Hematopoietic multipotent progenitor cell treated with erythropoietin and hydrocortisone succinate and interleukin-3 and kit ligand, for 4 days (in vitro differentiated cells): ENCODE measurements around the gene SLC41A3.
"Not testable (repeated sequence)": the region's sequence is repeated elsewhere in the genome, so short reads cannot be mapped to it uniquely, and the experiment has no call there.

Experiments used
- DNase-seq: peaks from one replicate; pipeline ENCODE4 v3.0.0-alpha.2; 2015

SLC41A3 gene

DNA sequence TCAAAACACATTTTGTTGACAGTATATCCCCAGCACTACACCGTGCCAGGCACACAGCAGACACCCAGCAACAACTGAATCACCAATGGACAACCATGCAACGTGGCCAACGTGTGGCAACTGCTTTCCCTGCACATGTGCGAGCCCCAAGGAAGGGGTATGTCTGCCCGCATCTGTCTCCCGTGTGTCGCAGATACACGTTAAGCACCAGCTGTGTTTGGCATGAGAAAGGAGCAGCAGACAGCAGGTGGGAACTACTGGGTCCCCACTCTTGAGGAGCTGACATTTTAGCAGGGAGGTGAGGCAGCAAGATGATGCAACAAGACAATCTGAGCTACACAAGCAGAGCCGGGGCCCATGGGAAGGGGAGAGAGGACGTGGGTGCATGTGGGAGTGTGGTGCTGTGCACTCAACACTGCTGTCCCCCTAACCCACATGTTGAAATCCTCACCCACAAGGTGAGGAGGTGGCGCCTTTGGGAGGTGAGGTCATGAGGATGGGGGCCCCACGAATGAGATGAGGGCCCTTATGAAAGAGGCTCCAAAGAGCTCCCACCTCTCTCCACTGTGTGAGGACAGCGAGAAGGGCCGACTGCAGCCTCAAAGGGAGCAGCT, 58.7 kb downstream of the SLC41A3 start:
- DNase-seq, result no peak

DNA sequence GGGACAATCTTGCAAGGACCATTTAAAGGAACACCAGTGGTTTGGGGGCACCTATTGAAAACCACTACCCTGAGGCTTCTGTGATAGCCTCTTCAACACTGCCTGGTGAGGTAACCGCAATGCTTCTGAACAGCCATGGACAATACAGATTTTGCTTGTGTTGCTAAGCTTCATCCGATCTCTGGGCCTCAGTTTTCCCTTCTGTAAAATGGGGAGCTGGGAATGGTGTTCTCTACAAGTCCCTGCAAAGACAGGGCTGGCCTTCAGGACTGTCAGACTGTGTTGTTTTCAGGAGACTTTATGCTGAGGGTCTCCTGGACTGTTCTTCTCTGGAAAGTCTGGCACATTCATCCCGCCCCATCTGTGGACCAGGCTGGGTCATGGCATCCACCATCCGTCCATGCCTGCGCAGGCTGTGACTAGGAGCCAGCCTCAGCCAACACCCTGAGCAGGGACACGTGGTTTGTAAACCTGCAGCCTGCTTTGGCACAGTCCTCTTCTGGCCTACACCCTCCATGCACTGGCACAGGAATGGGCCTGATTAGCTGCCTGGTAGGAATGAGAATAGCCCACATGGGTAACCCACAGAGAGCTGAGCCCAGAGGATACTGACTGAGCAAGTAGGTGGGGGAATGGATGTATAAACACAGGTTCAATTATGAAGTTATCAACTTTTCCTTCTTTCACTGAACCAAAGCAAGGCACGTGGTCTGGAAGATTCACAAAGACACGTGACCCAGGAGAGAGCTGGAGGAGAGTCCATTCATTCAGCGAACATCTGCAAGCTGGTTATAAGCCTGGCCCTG, 59.7 kb downstream of the SLC41A3 start:
- no peak for DNase-seq

DNA sequence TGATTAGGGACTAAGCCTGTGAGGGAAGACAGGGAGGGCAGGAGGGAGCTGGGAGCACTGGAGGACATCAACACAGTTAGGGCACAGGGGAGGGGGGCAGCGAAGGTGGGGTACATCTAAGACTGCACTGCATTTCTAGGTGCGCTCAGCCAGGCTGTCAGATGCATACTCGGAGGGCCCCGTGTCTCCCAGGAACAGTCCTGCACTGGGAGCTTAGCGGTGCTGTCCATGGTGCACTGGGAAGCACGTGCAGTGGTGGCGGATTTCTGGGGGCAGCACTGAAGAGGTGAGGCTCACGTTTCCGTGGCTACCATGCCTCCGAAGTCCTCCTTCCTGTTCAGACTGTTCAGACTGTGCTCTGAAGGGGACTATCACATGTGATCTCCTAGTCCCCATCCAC, 60.5 kb downstream of the SLC41A3 start:
- no peak for DNase-seq

DNA sequence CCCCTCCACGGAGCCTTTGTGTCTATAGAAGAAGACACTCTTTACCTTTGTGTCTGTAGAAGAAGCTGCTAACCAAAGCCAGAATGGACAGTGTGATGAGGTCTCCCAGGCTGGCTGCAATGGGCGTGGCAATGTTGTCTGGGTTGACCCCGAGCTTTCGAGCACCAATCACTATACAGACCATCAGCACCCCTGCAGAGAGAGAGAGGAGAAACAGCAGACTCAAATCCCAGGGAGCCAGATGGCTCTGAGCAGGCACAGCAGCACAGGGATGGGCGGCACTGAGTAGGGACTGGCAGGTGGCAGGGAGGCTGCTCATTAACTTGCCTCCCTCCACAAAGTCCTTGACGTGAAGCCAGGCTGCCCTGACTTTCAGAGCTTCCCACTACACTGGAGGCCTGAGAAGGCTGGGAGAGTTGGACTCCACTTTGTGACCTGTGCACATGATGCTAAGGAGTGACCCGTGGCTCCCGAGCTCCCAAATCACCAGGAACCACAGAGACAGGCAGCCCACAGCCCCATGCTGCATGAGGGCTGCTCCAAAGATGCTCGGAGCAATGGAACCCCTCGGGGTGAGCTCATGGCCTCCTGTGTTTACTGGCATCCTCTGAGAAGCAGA, 61.1 kb downstream of the SLC41A3 start:
- DNase-seq, result no peak

DNA sequence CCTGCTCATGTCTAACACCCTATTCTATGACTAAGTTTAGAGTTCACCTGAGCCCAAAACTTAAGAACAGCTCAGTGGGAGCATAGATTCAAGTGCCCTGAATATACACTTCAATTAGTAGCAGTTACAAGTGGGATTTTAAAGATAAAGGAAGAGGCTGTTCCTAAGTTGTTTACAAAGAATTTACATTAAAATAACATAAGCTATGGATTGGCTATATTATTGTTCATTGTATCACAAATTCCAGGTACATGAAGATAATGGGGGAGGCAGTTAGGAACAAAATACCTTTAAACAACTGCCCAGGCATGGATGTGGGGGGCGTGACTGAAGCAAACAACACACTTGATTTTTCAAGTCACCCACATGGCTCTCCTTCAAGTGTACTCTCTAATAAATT, 62.2 kb downstream of the SLC41A3 start:
- DNase-seq, result no peak

DNA sequence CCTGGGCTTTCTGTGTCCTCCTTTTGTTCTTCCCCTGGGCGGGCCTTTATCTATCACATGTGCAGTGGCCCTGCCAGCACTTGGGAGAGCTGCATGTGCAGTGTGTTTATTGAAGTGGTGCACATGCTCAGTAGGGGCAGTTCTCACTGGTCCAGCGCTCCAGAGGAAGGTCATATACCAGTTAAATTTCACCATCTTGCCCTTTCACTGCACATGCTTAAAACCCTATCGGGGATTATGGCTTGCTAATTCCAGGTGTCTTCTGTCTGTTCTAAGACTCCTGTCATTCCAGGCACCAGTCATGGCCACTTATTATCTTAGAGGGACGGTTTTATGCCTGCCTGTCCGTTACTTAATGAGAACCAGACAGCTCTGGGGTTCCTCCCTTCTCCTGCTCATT, 62.7 kb downstream of the SLC41A3 start:
- no peak for DNase-seq

DNA sequence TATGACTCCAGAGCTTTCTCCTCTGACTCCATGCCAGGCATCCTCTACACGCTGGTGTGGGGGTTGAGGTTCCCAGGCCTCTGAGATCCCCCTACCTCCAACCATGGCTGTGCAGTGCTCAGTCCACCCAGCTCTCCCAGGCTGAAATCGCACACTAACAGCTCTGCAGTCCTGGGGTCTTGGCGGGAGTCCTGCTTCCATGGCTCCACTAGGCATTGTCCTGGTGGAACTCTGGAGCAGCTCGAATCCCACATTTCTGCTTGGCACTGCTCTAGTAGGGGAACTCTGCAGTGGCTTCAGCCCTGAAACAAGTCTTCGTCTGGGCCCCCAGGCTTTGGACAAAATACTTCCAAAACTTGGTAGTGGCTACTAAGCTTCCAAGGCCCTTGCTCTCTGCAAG, 64.2 kb downstream of the SLC41A3 start:
- DNase-seq, result no peak

DNA sequence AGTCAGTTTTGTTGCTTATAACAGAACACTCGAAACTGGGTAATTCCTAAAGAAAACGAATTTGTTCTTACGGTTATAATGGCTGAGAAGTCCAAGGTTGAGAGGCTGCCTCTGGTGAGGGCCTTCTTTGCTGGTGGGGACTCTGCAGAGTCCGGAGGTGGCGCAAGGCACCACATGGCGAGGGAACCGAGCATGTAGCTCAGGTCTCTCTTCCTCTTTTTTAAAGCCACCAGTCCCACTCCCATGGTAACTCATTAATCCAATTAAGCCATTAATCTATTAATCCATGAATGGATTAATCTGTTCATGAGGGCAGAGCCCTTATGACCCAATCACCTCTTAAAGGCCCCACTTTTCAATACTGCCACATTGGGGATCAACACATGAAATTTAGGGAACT, 64.9 kb downstream of the SLC41A3 start:
- DNase-seq, result no peak

DNA sequence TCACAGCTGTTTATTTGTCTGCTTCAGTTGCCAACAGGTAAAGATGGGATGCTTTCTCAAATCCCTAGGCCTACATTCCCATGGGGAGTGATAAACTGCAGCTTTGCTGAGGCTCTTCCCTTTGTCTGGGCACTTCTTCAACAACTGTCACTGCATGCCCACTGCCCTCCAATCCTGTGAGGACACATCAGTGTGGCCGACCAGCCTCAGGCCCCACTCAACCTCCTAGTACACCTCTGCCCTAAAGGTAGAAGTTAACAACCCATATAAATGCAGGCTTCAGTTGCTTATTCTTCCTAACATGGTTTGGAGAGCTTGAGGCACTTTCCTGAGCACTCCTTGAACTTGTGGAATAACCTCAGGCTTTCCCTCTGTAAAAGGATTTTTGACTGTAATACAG, 65.4 kb downstream of the SLC41A3 start:
- no peak for DNase-seq

DNA sequence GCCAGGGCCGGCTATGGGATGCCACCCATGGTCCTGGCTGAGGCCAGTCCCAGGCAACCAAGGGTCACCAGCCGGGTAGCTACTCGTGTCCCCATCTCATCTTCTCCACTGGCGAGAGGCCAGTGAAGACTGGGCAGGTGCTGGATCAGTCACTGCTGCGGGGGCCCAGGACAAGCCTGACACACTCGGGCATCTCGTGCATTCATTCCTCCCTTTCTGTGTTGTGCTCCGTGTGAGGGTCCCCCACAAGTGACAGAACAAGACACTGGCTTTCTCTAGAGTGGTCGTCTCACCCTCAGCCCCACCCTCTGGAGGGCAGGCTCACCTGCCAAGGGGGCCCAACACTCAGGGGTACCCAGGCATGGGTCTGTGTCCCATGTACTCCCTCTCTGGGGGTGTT, 66.6 kb downstream of the SLC41A3 start:
- DNase-seq, result no peak

DNA sequence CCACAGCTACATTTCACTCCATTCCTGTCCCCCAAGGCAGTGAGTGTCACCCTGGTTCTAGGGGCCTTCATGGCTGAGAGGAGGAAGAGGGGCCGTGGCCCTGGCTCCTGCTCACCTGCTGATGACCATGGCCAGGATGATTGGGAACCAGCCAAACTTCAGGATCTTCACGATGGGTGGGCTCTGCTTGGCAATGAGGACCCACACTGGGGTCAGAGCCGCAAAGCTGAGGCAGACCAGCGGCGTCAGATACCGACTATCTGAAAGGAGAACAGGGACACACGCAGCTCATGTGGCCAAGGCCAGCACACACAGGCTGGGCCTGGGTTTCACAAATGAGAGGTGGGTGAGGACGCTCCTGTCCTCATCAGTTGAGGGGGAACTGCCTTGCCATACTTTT, 67.3 kb downstream of the SLC41A3 start:
- no peak for DNase-seq

DNA sequence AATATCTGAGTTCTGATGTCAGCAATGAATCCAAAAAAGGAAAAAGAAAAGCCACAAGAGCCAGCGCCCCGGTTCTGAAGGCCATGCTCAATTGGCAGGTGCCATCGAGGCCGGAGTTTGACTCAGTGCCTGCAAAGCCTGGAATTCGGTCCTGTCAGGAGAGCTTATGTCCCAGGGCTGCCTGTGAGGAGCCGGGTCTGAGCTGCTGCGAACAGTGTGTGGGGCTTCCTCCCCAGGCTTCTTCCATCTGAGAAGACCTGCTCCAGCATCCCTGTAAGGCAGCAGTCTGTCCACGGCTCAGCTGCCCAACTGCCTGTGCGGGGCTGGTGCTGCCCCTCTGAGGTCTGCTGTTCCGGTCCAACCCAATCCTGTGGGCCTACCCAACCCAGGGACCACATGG, 68.8 kb downstream of the SLC41A3 start:
- DNase-seq, result no peak

DNA sequence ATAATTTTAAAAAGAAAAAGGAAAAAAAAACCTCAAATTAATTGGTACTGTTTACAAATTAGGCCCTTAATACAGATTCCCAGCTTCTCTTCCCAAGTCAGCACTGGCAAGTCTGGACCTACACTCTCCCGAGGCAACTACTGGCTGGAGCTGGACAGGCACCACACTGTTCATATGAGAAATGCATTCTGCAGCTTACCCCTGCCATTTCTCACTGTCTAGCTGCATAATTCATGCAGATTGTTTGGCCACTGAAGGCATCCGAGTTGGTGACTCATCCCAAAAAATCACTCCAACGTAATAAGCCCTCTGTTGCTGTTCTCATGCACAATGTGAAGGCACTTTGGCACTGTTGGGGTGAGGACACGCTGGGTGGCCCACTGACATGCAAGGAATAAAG, 69.7 kb downstream of the SLC41A3 start:
- DNase-seq, result no peak

DNA sequence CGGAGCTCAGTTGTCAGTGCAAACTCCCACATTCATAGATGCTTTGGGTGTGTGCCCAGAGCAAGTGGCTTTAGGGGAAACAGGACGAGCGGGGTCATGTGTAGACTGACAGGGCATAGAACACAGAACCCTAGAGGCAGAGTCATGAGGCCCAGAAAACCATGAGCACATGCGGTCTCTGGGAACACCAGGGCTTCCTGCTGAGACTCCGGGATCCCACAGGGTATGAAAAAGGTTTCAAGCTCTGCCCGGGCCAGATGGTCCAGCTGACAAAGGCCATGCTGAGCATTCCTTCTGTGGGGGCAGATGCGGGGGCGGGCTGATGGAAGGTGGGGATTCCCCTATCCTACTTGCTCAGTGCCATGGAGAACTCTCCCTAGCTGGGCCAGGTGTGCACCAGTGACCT, 70.2 kb downstream of the SLC41A3 start:
- DNase-seq, result no peak

DNA sequence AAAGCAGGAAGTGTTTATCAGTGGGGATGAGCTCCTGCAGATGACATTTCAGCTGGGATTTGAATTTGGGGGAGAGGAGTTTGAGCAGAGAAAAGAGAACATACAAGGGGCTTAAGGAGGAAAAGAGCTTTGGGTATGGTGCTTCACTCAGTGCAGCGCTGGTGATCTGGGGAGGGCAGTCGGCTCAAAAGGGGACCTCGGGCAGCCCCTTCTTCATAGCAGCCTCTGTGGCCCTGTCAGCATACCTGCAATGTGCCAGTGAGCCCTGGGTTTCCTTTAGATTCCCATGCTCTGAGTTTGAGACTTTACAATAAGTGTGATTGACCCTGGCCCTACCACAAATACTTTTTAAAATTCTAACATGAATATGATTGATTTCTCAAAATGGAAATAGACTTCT, 74.7 kb downstream of the SLC41A3 start:
- no peak for DNase-seq

DNA sequence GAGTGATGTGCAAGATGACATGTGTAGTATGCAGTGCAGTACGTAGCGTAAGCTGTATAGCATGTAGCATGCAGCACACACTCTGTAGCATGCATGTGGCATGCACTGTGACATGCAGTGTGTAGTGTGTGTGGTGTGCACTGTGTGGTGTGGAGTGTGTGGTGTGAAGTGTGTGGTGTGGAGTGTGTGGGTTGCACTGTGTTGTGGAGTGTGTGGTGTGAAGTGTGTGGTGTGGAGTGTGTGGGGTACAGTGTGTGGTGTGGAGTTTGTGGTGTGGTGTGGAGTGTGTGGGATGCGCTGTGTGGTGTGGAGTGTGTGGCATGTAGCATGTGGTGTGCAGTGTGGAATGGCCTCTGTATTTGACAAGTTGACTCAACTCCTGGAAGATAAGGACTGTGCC, 75.7 kb downstream of the SLC41A3 start:
- no peak for DNase-seq

DNA sequence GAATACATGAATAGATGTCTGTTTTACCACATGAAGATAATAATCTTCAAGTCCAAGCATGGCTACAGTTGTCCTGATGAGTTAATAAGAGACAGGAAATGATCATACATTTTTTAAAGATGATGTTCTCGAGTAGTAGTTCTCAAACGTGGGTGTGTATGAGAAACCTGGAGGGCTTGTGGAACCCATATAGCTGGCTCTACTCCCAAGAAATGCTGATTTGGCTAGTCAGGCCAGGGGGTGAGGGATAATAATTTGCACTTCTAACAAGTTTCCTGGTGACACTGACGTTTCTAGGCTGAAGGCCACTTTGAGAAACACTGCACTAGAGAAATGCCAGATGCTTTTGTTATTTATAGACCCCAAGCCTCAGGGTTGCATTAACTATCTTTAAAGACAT, 78.0 kb downstream of the SLC41A3 start:
- peak; percentile 32 for DNase-seq

DNA sequence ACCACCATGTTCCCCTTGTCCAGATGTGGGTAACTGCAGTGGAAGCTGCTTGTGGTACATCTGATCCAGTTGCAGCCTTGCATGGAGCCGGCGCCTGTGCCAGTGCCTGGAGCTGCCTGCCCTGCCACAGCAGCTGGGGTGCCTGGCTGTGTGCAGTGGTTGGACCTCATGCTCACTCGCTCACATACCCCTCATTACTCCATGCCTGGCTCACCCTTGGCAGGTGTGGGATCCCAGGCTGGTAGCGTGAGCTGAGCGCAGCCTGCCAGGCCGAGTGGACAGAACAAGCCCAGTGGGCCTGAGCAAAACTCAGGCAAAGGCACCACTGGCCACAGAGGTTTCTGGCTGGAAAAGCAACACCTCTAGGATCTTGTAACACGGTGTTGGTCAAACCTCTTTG, 79.2 kb downstream of the SLC41A3 start:
- no peak for DNase-seq

DNA sequence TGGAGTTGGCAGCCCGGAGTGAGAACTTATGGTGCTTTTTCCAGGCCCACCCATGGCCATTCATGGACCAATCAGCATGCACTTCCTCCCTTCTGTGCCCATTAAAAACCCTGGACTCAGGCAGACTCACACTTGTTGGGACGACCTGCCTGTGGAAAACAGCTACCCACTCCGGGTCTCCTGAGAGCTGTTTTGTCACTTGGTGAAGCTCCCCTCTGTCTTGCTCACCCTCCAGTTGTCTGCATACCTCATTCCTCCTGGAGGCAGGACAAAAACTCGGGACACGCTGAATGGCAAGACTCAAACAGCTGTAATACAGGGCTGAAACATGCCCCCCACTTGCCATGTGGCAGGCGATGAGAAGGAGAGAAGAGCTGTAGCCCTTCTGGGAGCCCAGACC, 79.7 kb downstream of the SLC41A3 start:
- DNase-seq, result no peak

DNA sequence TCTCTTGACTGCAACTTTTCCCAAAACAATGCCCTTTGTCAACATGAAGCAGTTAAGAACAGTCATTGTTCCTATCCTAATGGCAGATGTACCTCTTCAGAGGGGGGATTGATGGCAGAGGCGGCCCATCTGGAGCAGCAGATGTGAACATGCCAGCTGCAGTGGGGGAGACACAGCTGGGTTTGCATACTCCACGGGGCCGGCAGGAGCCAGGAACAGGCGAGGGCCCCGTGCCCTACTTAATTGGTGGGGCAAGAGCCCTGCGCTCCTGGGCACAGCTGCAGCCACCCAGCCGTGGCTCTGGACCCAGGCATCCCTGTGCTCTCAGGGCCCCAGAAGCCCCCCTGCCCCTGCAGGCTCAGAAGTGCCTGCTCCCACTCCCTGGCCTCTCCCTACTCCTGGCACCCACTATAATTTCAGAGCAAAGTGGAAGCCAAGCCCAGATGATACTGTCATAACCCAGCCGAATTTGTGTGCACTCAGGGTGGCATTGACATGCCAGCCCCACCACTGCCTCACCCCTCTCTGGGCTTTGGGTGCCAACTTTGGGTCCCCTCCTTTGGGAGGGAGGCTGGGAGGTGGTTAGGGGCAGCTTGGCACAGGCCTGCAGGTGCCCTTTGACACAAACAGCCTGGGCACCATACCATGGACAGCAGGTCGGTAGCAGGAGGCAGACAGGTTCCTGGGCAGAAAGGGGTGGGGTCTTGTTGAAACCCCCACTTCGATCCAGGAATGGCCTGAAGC, 80.3 kb downstream of the SLC41A3 start:
- DNase-seq, result no peak

DNA sequence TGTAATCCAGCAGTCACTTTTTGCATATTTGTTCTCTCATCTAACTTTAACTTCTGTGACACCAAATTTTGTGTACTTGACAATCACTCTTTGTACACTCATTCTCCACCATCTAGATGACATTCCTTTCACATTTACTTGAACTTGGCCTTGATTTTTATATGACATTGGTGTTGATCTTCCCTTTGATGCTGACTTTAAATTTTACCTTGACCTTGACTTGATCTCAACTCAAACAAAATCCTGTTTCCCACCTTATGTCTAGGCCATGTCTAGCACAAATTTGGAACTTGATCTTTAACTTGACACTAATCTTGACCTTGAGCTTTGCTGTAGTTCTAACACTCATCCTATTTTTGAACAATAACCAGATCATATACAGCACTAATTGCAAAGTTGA, 81.7 kb downstream of the SLC41A3 start:
- no peak for DNase-seq

DNA sequence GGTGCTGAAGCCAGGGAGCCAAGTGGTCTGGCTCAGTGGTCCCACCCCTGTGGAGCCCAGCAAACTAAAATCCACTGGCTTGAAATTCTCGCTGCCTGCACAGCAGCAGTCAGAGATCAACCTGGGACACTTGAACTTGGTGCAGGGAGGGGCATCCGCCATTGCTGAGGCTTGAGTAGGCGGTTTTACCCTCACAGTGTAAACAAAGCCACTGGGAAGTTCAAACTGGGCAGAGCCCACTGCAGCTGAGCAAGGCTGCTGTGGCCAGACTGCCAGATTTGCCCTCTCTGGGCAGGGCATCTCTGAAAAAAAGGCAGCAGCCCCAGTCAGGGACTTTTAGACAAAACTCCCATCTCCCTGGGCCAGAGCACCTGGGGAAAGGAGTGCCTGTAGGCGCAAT, 87.2 kb downstream of the SLC41A3 start:
- DNase-seq, result not testable (repeated sequence)

DNA sequence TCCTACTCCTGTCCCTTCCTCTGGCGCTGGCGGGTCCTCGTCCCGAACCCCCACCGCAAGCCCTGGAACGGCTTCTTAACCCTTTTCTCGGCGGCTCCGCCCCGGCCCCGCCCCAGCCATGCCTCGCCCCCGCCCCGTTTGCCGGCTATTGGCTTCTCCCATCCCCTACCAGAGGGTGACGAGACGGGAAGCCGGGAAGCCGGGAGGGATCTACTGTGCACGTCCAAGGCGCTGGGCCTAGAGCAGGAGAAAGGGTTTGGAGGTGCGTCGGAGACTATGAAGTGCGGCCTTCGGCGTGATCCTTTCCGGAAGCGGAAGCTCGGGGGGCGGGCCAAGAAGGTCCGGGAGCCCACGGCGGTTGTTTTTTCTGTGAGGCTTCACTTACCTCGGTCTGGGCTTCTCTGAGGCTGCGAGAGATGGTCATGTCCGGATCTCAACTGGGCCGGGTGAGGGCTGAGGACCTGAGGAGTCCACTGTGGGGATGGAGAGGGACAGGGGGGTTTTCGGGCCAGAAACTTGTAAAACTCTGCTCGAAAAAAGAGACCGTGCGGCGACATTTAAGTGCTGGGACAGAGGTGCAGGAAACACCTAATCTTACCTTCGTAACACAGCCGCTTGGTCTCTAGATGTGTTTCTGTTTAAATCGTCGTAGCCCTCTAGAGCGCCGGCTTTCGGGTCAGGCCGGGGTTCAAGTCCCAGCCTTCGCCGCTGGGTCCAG, 93.5 kb downstream of the SLC41A3 start:
- DNase-seq, result peak; percentile 86
